LNCAP (cell line): ENCODE data around the gene ANAPC2.

Experiments used
- CTCF ChIP-seq: fragments of 450-650 bp; IDR thresholded peaks from 2 replicates; pipeline ENCODE4 v1.5.1; 2017; ENCODE audit warnings: mild to moderate bottlenecking

ANAPC2 gene

GRCh38 chr9:137141976-137142936, 46.1 kb downstream of the ANAPC2 start:
- no peak for TF ChIP-seq CTCF

GRCh38 chr9:137141050-137141810, 47.1 kb downstream of the ANAPC2 start:
- no peak for TF ChIP-seq CTCF

DNA sequence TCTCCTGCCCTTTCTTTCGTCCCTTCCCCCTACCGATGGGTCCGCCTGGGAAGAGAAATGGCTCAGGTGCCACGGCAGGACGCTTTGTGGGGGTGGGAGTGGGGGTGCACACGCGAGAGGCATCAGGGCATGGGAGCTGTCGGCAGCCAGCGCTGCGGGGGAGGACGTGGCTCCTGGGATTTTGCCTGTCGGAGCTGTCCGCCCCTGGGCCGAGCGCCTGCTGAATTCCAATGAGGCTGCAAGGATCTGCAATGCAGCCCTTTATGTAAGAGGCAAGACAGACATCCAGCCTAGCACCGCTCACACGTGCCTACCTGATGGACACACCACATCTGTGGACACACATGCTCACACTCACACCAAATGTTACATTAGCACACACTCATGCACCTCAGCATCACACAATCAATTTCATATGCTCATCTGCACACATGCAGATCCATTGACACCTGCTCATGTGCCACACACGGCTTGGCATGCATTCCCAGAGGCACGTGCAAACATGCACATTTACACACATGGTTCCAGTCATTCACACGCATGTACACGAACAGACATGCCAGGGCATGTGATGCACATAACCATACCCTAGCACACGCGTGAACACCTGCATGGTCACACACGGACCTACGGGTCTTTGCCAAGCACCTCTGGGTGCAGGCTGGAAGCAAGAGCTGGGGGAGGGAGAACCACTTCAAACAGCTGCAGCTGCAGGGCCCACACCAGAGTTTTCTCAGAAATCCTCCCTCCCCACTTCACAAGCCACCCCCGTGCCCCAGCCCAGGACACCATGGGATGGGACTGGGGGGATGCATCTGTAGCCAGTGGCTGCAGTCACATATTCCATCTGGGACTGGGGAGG, 48.0 kb downstream of the ANAPC2 start:
- TF ChIP-seq CTCF = no peak

DNA sequence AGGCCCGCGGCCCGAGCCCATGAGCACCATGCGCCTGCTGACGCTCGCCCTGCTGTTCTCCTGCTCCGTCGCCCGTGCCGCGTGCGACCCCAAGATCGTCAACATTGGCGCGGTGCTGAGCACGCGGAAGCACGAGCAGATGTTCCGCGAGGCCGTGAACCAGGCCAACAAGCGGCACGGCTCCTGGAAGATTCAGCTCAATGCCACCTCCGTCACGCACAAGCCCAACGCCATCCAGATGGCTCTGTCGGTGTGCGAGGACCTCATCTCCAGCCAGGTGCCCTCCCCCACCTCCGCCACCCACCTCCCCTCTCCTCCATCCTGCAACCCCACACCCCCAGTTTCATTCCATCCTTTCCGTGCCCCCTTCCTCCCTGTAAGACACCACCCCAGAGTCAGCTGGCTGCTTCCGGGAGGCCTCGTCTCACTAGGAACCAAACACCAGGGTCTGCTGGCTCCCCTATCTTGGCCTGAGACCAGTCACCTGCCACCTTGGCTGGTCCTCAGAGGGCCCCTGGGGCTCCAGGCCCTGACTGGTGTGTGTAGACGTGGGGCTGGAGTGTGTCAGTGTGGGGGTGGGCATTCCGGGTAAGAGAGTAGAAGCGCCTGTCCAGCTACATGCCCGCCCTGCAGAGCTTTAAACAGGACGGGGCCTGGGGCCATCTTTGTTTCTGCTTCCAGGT, 48.8 kb downstream of the ANAPC2 start:
- TF ChIP-seq CTCF = no peak

DNA sequence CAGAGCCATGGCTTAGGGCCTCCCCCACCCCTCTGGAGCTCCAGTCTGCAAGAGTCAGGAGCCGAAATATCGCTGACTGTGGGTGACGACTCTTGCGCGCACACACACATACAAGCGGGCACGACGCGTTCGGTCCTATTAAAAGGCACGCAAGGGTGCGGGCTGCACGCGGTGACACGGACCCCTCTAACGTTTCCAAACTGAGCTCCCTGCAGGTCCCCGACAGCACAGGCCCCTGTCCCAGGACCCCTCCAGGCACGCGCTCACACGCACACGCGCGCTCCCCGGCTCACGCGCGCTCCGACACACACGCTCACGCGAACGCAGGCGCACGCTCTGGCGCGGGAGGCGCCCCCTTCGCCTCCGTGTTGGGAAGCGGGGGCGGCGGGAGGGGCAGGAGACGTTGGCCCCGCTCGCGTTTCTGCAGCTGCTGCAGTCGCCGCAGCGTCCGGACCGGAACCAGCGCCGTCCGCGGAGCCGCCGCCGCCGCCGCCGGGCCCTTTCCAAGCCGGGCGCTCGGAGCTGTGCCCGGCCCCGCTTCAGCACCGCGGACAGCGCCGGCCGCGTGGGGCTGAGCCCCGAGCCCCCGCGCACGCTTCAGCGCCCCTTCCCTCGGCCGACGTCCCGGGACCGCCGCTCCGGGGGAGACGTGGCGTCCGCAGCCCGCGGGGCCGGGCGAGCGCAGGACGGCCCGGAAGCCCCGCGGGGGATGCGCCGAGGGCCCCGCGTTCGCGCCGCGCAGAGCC, 49.5 kb downstream of the ANAPC2 start, which contains the start of gene GRIN1:
TSS of gene GRIN1 (plus strand) at position 433 of the 746 bp plus-strand sequence. CDS start 333 bp downstream, outside the sequence.
- no peak for TF ChIP-seq CTCF

DNA sequence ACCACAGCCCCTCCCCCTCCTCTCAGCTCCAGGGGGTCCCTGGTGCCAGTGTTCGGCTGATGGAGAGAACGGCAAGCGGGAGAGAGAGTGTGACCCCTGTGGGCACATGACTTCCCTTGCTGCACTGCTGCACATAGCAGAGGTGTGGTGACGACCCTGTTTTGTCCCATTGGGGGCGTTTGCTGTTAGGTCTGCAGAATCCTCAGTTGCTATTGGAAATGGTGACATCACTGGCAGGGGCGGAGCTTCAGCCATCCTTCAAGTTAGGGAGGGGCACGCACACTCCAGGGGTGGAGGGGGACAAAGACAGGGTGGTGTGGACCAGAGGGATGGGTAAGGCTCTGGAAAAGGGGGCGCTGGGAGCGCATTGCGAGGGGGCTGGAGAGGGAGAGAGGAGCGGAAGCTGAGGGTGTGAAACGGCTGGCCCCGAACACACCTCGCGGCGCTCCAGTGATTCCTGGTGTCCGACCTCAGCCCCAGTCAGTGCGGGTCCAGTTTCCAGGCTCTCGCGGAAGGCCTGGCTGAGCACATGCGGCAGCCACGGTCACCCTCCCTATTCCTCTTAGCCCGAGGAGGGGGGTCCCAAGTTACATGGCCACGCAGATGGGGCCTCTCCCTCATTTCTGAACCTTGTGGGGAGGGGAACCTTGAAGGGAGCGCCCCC, 50.2 kb downstream of the ANAPC2 start:
- TF ChIP-seq CTCF = no peak
